Hepatic stellate cell (primary cell): ENCODE results near the gene OSBPL7.

ENCODE experiments used
- DNase-seq: peaks from one replicate; pipeline ENCODE4 v3.0.0; 2011; ENCODE audit warnings: low spot score

OSBPL7 gene

GRCh38 chr17:47847341-47848197 is 26.0 kb upstream of the OSBPL7 start:
- no peak for DNase-seq

GRCh38 chr17:47846716-47847340 is 25.2 kb upstream of the OSBPL7 start:
- DNase-seq = no peak

GRCh38 chr17:47845716-47846075 is 24.1 kb upstream of the OSBPL7 start:
- no peak for DNase-seq

- DNase-seq = peak; percentile 64
Measured at GRCh38 chr17:47844814-47845715, 23.5 kb upstream of the OSBPL7 start.

- DNase-seq = peak; percentile 50
Measured at GRCh38 chr17:47844227-47844626, 22.6 kb upstream of the OSBPL7 start.

GRCh38 chr17:47843391-47843730 is 21.8 kb upstream of the OSBPL7 start:
- no peak for DNase-seq

GRCh38 chr17:47841488-47842291 is 20.1 kb upstream of the OSBPL7 start:
- no peak for DNase-seq

- peak; percentile 91 for DNase-seq
Measured at GRCh38 chr17:47840742-47841487, 19.3 kb upstream of the OSBPL7 start, which contains the start of gene SCRN2. Gene SCRN2 (minus strand): TSS chr17:47841273. CDS start chr17:47840843, 430 bp downstream.

- DNase-seq = no peak
Measured at GRCh38 chr17:47840001-47840741, 18.6 kb upstream of the OSBPL7 start.

GRCh38 chr17:47839071-47839470 is 17.5 kb upstream of the OSBPL7 start:
- DNase-seq = no peak

GRCh38 chr17:47838636-47839035 is 17.0 kb upstream of the OSBPL7 start:
- no peak for DNase-seq

GRCh38 chr17:47837401-47838039 is 15.9 kb upstream of the OSBPL7 start:
- no peak for DNase-seq

GRCh38 chr17:47836601-47837000 is 15.0 kb upstream of the OSBPL7 start:
- DNase-seq = no peak

GRCh38 chr17:47834756-47835155 is 13.2 kb upstream of the OSBPL7 start:
- DNase-seq = no peak

- no peak for DNase-seq
Measured at GRCh38 chr17:47831934-47832327, 10.3 kb upstream of the OSBPL7 start.

- DNase-seq = peak; percentile 100
Measured at GRCh38 chr17:47831003-47831933, 9.7 kb upstream of the OSBPL7 start, which contains the start of the genes LRRC46 and MRPL10. Gene LRRC46 (plus strand): TSS chr17:47831670. CDS start chr17:47831990, 320 bp downstream. Gene MRPL10 (minus strand): TSS chr17:47831541. CDS start chr17:47831511, 30 bp downstream.

GRCh38 chr17:47830396-47831002 is 8.9 kb upstream of the OSBPL7 start:
- DNase-seq = no peak

- no peak for DNase-seq
Measured at GRCh38 chr17:47829870-47830269, 8.3 kb upstream of the OSBPL7 start.
